Fibroblast of peridontal ligament (primary cell): ENCODE measurements around the gene LIMS2.

Source experiments
- DNase-seq: peaks from one replicate; pipeline ENCODE4 v3.0.0-alpha.2; 2010; ENCODE audit errors: extremely low read depth

The LIMS2 gene

DNA sequence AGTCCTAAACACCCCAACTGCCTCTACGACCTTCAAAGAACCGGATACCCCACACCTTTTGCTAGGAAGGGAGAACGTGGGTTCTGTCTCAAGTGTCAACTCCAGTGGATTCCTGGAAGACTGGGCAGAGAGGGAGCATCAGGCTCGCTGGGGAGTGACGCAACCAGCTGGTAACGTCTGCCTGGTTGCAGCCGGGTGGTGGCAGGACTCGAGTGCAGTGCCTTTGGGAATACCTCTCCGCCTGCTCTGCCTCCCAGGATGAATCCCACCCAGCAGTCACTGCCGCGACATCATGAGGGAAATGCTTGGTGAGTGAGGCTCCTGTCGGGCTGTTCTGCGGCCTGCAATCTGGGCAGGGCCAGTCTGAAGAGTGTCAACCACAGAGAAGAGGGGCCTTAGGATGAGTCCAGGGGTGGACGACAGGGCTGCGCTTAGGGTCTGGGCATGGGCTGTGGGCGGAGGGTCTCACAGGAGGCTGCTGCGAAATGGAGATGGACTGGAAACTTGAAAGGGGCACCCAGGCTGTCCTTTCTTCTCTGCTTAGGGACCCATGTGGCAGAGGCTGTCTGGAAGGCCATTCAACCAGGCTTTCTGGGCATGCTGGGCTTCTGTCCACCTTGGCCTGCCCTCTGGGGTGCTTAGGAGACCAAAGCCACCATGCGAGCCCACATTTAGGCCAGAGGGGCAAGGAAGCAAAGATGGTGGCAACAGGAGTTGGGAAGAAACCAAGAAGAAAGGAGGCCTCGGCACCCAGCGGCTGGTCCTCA, 16.5 kb downstream of the LIMS2 start:
- no peak for DNase-seq

DNA sequence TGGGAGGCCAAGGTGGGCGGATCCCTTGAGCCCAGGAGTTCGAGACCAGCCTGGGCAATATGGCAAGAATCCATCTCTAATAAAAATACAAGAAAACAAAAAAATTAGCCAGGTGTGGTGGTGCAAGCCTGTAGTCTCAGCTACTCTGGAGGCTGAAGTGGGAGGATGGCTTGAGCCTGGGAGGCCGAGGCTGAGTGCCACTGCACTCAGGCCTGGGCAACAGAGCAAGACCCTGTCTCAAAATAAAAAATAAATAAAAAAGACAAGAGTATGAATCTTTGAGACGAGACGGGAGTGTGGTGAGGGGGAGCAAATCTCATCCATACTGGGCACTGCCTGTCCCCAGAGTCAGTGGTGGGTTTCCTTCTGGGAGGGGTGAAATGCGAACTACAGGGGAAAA, 17.2 kb downstream of the LIMS2 start:
- no peak for DNase-seq

DNA sequence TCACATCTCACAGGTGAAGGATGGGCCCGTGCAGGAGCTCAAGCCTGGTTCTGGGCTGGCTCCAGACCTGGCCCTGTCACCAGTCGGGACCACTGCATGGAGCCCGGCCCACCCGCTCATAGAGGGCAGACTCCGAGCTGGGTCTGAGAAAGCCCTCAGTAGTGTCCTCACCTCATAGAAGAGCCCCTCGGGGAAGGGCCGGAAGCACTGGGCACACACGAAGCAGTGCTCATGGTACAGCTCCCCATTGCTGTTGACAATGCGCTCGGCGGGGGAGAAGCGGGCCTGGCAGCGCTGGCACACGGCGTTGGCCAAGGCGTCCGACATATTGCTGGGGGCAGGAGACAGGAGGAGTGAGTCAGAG, 18.1 kb downstream of the LIMS2 start:
- DNase-seq = no peak

DNA sequence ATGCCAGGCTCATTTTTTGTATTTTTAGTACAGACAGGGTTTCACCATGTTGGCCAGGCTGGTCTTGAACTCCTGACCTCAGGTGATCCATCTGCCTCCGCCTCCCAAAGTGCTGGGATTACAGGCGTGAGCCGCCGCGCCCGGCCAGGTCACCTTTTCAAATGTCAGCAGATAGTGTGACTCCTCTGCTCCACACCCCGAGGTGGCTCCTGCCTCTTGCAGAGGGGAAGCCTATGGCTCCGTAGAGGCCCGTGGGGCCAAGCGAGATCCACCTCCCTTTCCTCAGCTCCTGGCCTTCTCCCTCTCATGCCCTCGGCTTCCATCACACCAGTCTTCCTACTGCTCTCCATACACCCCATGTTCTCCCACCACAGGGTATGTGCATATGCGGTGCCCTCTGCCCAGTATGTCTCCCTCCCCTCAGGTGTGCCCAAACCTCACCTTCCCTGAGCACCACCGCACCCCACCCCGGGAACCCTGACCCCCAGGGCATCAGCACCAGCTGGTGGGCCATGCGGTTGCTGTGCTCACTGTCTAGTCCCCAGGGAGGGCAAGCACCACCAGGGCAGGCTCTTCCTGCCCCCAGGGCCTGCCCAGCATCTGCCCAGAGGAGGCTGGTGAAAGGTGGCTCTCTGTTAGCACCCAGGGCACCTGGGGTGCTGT, 18.6 kb downstream of the LIMS2 start:
- no peak for DNase-seq

DNA sequence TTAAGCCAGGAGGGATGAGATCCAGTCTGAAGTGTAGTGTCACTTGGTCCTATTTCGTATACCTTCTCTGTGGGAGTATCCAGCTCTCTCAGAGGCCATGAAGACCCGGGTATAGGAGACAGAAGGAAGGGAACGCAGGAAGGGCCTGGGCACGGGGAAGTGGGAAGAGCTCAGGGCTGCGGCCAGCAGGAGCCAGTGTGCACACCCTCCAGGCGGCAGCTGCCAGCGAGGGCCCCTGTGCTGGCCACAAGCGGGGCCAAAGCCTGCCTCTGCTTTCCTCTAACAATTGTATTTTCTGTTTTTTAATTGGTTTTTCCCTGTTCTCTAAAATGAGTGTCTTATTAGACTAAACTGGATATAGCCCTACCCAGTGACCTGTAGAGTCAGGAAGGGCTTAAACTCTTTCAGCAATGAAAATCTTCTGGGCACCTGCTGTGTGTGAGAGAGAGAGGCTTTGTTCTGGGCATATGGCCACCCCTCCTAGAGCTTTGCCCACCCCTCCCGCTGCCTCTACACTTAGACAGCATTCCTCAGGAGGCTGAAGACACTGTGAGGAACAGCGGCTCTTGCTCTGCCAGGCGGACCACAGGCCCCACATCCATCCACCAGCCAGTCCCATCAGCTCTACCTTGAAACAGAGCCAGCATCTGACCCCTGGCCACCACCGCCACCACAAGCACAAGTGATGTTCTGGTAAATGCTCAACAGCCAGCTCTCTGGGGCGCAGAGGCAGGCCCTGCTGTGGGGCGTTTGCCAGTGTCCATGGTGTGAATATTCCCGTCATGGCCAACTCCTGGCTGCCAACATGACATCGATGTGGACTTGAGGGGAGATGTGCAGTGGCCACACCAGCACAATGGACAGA, 19.9 kb downstream of the LIMS2 start:
- DNase-seq = no peak

DNA sequence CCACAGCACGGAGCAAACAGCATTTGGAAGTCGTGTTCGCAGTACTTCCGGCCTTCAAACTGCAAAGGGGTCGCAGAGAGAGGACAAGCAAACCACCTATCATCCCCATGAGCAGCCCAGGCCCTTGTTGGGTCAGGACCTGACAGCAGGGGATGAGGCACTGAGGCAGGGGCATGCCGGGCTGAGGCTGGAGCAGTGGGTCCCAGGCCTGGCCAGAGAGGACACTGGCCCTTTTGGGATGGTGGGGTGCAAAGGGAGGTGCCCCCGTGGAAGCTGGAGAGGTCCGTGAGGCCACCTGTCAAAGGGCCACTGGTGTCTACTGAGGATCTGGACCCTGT, 20.5 kb downstream of the LIMS2 start:
- no peak for DNase-seq

DNA sequence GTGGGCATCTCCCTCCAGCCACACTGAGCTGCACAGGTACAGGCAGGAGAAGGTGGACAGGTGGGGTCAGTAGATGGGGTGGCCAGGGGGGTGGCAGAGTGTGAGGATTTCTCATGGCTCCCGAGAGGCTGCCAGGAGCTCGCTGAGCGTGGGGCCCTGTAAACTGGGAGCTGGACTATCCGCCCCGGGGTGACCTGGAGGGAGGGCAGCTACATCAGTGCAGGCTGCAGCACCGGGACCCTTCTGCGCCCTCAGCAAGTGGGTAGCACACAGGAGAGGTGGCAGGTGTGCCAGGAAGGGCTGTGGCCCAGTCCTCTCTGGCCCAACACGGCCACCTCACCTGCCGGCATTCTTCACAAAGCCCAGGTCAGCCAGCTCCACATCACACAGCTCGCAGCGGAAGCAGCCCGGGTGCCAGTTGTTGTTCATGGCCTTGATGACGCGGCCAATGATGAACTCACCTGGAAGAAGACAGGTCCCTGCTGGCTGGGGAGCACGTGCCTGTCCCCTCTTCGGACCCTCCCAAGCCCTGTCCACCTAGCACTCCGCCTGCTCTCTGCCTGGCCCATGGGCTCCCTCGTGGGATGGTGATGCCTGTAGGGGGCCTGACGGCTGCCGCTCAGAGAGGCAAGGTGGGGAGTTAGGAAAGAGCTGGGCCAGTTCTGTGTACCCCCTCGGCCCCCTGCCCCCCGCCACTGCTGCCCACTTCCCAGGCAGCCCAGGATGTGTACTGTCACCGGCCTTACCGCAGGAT, 21.1 kb downstream of the LIMS2 start:
- no peak for DNase-seq

DNA sequence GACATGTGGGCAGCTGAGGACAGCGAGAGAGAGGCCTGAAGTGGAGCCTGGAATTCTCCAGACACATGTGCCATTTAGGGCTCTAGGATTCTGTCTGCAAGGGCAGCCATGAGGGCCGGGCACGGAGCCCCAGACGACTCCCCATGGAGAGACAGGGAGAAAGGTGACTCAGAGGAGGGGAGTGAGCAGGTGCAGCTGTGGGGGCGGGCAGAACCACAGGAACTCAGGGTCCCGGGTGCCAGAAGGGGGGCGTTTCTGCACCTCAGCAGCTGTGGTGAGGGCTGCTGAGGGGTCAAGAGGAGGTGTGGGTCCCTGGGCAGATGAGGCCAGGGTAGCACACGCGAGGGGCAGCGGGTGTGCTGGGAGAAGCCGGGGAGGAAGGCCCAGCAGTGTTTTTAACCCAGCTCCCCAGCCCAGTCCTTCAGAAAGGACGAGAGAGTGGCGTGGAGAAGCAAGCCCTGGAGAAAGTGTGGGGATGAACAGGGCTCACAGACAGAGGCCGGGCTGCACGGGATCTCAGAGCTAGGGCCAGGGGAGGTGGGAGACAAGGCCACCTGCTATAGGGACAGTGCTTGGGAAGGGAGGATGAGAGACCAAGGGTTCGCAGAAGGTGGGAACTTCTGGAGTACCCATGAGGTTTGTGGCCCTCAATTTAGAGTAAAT, 21.8 kb downstream of the LIMS2 start:
- DNase-seq = no peak

DNA sequence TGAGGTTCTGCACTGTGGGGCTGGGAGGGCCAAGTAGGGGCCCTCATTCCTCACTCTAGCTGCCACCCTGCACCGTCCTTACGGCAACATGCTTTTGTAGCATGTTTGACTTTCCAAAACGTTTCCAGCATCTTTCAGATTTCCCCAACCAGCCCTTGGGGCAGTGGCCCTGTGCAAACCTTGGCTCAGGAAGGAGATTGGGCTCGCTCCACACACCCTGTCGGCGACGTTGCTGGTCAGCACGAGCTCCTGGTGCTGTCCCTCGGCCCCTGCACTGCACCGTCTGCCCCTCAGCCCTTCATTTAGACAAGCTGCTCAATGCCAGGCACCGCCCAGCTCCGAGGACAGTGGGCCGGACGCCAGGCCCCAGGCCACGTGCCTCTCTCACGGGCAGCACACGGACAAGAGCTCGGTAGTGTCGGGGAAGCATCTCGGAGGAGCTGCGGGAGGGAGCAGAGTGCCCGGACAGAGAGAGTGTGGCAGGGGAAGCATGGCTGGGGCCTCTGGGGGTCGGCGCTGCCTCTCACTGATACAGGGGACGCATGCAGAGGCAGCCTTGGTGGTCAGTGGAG, 22.5 kb downstream of the LIMS2 start:
- no peak for DNase-seq

DNA sequence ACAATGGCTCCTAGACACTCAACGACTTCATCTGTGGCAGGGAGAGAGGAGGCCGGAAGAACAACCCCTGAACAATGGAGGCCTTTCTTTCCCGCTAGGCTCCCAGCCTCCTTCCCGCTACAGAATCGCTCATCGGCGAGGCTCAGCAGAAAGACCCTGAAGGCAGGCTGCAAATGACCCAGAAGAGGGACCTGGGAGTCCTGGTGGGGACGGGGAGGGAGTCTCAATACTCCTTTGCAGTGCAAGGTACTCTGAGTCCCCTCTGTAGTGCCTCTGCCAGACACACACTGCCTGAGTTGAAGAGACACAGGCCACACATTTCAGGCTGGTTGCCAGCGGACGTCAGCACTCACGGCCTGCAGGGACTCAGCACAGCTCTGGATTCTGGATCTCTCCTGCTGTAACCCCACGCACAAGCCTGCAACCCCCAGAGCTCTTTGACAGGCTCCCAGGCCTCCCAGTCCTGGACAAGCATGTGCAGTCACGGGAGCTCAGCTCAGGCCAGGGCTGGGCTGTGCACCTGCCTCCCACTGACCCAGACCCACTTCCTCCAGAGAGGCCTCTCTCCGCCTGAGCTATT, 23.3 kb downstream of the LIMS2 start:
- DNase-seq = no peak

DNA sequence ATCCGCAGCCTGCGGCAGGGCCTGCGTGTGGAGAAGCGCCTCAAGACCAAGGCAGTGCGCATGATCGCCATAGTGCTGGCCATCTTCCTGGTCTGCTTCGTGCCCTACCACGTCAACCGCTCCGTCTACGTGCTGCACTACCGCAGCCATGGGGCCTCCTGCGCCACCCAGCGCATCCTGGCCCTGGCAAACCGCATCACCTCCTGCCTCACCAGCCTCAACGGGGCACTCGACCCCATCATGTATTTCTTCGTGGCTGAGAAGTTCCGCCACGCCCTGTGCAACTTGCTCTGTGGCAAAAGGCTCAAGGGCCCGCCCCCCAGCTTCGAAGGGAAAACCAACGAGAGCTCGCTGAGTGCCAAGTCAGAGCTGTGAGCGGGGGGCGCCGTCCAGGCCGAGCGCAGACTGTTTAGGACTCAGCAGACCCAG, 23.9 kb downstream of the LIMS2 start:
- no peak for DNase-seq

DNA sequence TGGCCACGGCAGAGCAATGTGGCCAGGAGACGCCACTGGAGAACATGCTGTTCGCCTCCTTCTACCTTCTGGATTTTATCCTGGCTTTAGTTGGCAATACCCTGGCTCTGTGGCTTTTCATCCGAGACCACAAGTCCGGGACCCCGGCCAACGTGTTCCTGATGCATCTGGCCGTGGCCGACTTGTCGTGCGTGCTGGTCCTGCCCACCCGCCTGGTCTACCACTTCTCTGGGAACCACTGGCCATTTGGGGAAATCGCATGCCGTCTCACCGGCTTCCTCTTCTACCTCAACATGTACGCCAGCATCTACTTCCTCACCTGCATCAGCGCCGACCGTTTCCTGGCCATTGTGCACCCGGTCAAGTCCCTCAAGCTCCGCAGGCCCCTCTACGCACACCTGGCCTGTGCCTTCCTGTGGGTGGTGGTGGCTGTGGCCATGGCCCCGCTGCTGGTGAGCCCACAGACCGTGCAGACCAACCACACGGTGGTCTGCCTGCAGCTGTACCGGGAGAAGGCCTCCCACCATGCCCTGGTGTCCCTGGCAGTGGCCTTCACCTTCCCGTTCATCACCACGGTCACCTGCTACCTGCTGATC, 24.4 kb downstream of the LIMS2 start:
- peak; percentile 43 for DNase-seq

DNA sequence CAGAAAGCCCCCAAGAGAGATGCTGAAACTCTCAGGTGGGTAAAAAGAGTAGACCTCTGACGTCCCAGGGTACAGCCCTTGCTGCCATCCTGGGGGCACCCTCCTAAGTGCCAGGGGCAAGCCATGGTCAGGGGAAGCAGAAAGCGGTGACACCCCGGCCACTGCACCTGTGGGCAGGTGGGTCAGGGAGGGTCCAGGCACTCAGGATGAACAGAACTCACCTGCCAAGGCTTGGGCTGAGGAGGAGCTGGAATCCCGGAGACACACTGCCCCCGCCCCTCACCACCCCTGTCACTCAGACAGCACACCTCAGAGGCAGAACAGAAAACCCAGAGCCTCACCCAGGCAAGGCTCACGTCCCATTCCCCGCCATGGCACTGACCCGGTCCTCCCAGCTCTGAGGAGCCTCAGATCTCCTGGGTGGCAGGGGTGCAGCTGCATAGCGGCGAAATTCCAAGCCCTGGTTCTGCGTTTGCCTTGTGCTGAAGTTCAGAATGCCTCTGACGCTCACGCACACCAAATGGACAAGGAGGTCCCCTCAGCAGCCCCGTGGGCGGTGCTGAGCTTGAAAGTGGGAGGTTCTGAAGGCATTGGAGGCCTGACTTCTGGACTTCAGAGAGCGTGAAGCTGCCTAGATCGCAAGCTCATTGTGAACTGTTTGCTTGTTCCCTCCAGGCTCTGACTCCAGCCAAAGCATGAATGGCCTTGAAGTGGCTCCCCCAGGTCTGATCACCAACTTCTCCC, 25.1 kb downstream of the LIMS2 start:
- DNase-seq = no peak

DNA sequence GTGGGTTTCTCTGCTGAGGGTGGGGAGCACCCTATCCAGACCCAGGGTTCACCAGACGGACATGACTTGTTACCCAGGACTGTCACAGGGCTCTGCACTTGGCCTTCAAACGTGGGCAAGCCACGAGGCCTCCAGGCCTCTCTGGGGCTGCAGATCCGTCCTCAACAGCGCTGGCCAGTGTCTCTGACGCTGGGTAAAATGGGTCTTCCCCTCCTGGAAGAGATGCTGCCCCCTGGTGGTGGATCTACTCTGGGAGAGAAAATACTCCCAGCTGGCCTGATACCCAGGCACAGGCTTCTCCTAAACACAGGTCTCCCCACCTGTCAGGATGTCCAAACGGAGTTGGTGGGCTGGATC, 25.7 kb downstream of the LIMS2 start:
- DNase-seq = peak; percentile 83

DNA sequence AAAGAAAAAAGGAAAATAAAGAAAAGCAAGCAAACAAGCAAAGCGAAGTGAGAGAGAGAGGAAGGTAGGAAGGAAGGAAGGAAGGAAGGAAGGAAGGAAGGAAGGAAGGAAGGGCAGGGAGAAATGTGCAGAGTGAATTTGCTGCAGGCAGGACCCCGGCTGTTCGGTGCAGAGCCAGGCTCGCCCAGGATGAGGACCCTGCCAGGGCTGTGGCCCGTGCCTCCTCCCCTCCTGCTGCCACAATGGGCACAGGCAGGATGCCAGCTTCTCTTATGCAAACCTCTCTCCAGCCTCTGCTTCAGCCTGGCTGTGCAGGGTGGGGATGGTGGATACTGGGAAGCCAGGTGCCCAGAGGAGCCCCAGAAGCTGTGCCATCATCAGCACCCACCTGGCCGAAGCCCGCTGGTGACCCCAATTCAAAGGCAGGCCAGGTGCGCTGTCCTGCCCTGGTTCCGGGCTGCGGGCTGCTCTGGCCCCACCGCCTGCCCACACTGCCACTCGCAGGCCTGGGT, 26.2 kb downstream of the LIMS2 start:
- no peak for DNase-seq

DNA sequence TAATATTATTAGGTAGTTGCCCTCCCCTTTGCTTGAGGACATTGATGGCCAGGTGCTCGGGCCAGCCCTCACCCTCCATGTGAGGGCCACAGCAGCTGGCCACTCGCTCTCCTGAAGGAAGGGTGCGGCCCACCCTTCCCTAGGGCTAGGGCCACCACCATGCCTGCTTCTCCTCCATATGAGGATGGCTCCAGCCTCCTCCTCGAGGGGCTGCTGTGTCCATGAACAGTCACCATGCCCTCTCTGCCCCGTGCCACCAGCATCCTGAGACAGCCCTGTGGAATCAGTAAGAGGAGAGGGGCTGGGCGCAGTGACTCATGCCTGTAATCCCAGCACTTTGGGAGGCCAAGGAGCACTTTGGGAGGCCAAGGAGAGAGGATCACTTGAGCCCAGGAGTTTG, 27.0 kb downstream of the LIMS2 start:
- DNase-seq = no peak

DNA sequence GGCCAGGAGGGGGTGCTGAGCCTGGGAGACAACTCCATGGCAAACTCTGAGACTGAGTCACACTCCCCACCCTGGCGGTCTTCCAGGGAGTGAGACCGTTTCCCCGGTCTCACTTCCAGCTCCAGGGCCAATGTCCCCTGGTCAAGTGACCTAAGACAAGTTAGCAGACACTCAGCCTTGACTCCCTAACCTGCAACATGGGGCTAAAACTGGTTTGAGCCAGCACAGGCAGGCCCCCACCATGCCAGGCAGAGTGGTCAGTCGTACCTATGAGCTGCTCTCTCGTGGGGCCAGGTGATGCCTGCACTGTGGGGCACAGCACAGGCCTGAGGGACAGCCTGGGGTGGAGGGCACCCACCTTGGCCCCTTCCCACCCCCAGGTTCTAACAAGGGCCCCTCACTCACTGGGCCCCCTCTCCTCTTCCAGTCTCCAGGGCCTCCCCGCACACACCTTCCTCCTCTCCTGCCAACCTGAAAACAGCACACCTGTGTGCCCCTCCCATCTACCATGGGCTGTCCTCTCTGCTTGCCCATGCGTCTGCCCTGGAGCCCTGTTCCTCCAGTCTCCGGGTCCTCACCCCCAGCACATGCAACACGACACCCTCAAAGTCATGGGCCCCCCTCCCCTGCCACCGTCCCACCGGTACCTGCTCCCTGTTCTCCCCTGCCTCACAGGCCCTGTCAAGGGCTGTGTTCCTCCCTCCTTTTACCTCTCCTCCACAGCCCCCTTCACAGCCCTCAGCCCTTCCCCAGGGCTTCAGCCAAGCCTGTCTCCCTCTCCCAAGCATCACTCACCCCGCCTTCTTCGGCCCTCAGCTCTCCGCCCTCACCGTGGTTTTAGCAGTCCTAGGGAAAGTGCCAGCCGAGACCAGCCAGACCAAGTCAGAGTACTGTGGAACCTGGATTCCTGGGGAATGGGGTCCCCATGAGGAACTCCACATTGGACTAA, 27.8 kb downstream of the LIMS2 start:
- peak; percentile 9 for DNase-seq

DNA sequence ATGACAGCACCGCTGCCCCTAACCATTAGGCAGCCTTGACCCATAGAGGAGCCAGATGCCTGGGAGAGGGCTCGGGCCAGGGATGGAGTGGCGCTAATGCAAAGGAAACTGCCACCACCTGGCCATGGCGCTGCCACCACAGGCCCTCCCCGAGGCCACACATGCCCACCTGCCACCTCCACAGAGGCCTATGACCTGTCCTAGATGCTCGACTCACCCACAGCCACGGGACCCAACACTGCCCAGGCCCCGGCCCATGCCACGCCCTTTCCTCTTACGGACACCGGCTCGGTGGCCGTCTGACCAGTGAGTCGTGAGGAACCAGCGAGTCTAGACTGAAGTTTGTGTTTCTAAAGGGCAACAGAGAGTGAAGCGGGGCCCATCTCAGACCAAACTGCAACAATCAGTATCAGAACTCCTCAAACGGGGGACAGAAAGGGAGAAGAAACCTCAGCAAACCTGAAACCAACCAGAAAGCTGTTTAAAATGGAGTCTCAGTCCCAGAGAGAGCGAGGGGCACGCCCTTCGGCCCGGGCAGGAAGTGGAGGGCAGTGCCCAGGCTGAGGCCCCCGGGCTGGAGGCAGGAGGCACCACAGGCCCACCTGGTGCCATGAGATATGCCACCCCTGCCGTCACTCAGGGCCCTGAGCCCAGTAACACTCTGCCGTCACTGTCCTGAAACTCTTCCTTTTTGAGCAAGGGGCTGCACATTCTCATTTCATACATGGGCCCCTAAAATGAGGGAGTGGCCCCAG, 28.7 kb downstream of the LIMS2 start:
- no peak for DNase-seq
